NCI-H524 (cell line): ENCODE results near the gene ADAMTSL5.

ENCODE experiments used
- DNase-seq, 2 experiments: peaks; one replicate each; lab custom pipeline; 2025; lab: John Stamatoyannopoulos, UW

Gene ADAMTSL5

GRCh38 chr19:1495799-1496713, 16.8 kb downstream of the ADAMTSL5 start:
- no peak for DNase-seq

DNA sequence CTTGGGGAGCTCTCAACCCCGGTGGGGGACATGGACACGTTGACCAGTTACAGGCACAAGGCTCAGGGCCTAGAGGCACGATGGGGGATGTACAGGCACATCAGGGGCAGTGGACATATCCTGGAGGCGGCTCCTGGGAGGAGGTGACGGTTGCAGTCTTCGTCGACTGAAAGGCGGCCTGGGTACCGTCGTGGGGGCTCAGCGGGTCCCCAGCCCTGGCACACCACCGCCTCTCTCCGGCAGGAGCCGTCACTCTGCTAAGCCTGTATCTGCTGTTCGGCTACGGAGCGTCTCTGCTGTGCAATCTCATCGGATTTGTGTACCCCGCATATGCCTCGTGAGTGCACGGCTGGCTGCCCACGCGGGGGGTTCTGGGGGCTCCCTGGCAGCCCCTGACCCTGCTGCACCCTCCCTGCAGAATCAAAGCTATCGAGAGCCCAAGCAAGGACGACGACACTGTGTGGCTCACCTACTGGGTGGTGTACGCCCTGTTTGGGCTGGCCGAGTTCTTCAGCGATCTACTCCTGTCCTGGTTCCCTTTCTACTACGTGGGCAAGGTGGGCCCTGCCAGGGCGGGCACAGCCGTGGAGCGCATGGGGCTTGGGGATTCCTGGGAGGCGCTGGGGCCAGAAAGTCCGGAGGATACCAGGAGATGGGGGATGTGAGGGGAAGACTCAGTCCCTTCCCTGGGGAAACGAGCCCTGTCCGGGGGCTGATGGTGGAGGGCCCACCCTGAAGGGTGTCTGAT, 17.6 kb downstream of the ADAMTSL5 start:
- no peak for DNase-seq

GRCh38 chr19:1494115-1494815, 18.6 kb downstream of the ADAMTSL5 start:
- DNase-seq: no peak

- DNase-seq: no peak
Measured at GRCh38 chr19:1492474-1493006, 20.3 kb downstream of the ADAMTSL5 start.

DNA sequence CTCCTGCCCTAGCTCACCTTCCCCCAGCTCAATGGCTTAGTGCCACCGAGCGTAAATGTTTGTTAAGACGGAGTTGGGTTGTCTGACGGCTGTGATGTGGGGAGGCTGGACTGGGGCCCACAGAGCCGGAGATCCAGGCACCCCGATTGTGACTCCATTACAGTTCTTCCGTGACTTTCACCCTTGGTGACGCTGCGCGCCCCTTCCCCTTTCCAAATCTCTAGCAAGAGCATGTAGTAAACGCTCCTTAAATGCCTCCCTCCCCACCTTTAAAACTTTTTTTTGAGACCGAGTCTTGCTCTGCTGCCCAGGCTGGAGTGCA, 21.0 kb downstream of the ADAMTSL5 start:
- DNase-seq: no peak

DNA sequence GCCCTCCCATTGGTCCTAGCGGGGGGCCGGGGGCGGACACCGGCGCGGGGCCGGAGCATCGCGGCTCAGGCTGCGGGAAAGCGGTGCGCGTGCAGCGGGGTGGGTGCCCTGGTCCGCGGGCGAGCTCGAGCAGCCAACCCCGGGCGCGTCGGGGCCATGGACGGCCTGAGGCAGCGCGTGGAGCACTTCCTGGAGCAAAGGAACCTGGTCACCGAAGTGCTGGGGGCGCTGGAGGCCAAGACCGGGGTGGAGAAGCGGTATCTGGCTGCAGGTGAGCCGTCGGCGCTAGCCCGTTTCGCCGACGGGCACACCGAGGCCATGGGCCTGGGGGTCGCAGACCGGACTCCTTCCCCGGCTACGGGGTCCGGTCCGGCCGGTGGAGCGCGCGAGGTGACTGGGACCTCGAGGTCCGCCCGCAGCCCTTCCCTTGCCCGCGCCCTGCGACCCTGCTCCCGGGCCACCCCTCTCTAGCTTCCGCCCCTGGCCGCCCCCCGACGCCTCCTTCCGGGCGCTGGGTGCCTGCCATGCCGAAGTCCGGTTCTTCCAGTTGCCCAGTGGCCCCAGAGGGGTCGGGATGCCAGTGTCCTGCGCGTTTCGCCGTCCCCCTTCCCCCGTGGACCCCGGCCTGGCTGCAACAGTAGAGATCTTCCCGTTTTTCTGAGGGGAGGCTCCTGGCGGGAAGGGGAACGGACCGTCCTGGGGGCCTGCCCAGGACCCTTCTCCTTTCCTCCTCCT, 21.5 kb downstream of the ADAMTSL5 start, which contains the start of gene REEP6:
Gene REEP6 (plus strand): TSS at position 68 of the 735 bp plus-strand sequence. CDS start 89 bp downstream, at position 157.
- DNase-seq: no peak

GRCh38 chr19:1490311-1491113, 22.3 kb downstream of the ADAMTSL5 start, which contains the start of gene PCSK4:
PCSK4 (minus strand) TSS chr19:1490350; CDS start chr19:1490346, 4 bp downstream.
- DNase-seq: peak; percentile 99

GRCh38 chr19:1489463-1490310, 23.1 kb downstream of the ADAMTSL5 start:
- DNase-seq: no peak

DNA sequence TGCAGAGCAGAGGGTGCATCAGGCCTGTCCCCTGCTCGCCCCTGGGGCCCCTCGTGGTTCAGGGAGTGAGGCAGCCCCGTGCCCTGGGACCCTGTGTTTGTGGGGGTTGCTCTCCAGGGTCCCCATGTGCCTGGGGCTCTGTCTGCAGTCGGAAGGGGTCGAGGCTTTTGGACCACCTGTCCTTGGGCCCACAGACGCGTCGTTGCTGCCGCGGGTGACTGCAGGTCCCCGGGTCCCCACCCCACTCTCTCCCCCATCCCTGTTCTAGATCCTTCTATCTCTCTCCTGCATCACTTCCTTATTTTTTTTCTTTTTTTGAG, 24.6 kb downstream of the ADAMTSL5 start:
- DNase-seq: no peak

DNA sequence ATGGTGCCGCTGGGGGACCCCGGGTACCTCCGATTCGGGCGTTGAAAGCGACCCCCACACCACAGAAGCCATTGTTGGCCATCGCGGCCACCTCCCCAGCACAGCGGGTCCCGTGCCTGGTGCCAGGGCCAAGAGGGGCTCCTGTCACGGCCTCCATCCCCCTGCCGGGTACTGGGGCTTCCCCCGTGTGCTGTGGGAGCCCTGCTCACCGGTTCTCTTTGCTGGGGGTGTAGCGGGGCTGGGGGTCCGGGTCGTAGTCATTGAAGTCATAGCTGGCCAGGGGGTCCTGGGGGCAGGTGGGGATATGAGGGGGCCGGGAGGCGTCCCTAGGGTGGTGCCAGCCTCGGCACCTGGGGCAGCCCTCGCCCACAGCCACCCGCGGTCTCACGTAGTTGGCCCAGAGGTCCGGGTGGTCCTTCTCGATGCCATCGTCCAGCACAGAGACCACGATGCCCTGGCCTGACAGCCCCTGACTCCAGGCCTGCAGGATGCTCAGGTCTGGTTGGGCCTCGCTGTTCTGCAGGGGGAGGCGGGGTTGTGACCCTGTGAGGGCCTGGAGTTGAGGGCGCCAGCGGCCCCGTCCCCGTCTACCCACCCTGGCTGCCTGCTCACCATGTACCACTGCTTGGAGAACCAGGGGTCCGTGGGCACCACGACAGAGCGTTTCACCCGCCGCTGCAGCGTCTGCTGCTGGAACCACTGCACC, 25.1 kb downstream of the ADAMTSL5 start:
- no peak for DNase-seq

DNA sequence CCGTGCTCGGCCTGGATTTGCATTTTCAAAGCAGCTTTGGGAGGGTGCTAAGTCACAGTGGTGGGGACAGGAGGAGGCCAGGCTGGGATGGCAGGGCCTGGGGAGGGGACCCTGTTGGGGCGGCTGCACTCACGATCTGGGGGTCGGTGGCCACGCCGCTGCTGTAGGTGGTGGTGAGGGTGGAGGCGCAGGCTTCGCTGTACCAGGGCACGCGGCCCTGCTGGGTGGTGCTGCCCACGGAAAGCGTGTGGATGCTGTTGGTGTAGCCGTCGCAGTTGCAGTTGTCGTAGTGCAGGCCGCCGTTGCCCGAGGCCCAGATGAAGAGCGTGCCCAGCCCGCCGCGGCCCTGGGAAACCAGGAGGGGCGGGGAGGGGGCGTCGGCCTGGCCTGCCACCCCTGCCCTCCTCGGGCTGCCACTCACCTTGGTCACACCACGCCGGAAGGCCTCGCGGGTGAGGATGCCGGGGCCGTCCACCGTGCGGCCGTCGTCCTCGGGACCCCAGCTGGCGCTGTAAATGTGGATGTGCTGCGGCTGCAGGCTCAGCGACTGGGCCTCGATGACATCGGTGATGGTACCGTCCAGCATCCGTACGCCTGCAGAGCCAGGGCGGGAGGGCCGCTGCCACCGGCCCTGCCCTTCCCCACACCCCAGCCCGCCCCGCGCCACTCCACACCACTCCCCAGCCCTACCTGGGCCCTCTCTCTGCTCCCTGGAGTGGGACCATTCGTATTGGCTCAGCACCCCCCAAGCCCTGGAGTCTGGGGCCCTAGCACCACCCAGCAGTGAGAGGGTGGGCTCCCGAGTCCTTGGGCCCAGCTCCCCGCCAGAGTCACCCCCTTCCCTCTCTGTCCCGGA, 25.9 kb downstream of the ADAMTSL5 start:
- DNase-seq: no peak

DNA sequence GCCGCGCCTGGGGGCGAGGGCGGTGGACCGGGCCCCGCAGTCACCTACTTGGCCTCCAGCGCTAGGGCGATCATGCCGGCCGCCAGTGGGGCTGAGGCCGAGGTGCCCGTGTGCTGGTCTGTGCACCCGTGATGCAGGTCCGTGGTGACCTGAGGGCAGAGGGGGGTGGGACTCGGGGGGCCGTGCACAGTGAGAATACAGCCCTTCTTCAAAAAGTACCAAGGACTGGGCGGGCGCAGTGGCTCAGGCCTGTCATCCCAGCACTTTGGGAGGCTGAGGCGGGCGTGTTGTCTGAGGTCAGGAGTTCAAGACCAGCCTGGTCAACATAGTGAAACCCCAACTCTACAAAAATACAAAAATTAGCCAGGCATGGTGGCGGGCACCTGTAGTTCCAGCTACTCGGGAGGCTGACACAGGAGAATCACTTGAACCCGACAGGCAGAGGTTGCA, 28.8 kb downstream of the ADAMTSL5 start:
- no peak for DNase-seq

DNA sequence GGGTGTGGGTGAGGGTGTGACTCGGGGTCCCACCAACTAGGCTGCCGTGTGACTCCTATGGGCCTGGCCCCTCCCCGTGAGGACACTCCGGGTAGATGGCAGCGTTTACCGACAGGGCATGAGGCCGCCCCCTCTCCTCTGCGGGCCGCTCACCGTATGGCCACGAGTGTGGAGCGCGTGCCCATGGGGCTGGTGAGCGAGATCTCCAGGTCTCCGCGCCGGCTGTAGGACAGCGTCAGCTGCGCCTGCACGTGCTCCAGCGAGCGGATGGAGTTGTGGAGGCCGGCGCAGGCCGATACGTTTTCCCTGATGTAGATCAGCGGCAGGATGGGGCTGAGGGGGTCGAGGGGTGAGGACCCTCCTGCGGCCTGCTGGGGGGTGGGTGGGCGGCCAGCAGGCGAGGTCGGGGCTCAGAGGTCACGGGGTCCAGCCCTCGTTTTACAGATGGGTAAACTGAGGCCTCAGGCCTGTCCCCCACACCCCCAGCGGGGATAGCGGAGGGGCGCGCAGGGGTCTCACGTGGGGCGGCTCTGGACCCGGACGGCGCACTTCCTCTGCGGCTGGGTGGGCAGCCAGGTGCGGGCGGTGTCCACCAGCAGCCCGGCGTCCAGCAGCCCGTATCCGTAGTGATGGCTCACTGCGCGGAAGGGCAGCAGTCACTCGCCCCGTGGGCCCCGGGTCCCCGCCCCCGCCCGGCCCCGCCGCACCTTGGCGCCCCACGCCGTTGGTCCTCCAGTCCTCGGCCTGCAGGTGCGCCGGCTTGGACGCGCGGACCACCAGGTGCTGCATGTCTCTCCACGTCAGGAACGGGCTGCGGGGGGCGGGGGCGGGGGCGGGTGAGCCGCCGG, 29.5 kb downstream of the ADAMTSL5 start:
- no peak for DNase-seq

DNA sequence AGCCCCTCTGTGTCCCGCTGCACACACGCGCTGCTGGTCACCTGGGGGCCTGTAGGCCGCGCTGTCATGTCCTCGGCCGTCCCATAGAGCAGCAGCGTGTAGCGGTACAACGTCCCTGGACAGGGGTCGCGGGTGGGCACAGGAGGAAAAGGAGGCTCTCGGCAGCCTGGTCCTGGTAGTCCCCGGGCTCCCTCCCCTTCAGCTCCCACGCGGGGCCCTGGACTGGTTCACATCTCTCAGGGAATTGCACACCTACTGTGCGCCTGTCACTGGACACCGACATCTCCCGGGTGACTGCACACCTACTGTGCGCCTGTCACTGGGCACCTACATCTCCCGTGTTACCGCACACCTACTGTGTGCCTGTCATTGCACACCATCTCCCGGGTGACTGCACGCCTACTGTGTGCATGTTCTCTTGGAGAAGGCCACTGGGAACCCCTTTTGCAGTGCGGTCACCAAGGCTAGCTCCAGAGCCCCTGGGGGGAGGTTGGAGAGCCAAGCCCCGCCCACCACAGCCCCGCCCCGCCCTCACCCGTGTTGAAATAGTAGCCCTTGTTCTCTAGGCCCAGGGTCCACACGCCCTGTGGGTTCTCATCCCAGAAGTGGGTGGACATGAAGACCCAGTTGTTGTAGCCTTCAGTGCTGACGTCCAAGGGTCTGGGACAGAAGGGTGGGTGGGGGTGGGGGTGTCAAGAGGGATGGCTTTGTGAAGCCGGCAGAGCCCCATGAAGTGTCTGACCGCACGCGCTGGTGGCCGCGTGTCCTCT, 30.3 kb downstream of the ADAMTSL5 start:
- no peak for DNase-seq

DNA sequence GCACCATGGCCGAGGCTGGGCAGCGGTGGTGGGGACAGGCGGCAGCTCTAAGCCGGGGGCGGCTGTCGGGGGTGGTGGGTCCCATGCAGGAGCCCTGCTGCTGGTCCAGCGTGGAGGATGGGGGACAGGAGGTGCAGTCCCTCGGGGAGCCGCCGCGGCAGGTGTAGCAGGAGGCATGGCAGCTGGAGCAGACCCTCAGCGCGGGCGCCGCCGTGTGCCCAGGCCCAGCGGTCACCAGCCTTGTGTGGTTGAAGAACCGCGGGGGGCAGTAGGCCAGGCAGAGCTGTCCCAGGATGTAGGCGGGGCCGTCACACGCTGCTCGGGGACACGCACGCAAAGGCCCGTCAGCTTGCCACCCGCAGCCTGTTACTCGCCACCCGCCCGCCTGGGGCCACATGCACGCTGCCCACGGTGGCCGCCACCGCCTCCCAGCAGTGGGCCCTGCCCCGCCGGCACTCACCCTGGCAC, 30.9 kb downstream of the ADAMTSL5 start:
- peak in 1 of 2 experiments; percentile 50 for DNase-seq

GRCh38 chr19:1481224-1481892, 31.5 kb downstream of the ADAMTSL5 start:
- no peak for DNase-seq
